ENCODE results near the gene FAT3. TPM values are rescaled to one million over a fixed set of nuclear protein-coding genes. Genes with fewer than 3 reads are reported as not detected.

The FAT3 gene
- total RNA-seq, 4 donors from 2014 or later, result 1.8 to 9.8 (median 2.5) TPM

DNA sequence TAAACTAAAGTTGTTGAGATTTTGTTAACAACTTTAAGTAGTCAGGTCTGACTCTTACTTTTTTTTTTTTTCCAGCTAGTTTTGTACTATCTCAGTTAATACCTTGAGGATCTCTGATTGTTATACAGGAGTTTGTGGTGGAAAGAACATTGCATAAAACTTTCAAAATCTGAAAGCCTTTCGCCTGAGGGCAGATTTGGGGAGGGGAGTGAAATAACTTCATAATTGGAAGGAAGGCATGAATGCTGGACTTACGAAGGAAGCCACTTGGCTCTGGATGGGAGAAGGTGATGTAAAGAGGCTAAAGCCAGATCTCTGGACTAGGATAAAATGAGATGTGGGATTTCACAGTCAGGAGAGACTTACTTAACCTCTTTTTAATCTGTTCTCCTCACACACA, 18.2 kb upstream of the FAT3 start:
- Histone ChIP-seq H3K4me3 (no peak overlapping the region), H3K36me3 (no peaks in the 10 kb centered on the region), H3K27ac (no peak overlapping the region), H3K27me3 (no peaks in the 10 kb centered on the region), H3K9me3 (no peaks in the 10 kb centered on the region), H3K4me1 (no peaks in the 10 kb centered on the region)
- TF ChIP-seq, protein P1, sequence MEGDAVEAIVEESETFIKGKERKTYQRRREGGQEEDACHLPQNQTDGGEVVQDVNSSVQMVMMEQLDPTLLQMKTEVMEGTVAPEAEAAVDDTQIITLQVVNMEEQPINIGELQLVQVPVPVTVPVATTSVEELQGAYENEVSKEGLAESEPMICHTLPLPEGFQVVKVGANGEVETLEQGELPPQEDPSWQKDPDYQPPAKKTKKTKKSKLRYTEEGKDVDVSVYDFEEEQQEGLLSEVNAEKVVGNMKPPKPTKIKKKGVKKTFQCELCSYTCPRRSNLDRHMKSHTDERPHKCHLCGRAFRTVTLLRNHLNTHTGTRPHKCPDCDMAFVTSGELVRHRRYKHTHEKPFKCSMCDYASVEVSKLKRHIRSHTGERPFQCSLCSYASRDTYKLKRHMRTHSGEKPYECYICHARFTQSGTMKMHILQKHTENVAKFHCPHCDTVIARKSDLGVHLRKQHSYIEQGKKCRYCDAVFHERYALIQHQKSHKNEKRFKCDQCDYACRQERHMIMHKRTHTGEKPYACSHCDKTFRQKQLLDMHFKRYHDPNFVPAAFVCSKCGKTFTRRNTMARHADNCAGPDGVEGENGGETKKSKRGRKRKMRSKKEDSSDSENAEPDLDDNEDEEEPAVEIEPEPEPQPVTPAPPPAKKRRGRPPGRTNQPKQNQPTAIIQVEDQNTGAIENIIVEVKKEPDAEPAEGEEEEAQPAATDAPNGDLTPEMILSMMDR (IDR thresholded peaks at IDR 0.05), result no peak
- TF ChIP-seq POLR2A (IDR thresholded peaks at IDR 0.05), result no peak
- no peak for TF ChIP-seq EP300 (IDR thresholded peaks at IDR 0.05)
- 85 to 91% methylated on average over 2 of the region's 2 CpGs for WGBS, 2 donors
- DNase-seq (ENCODE audit: low spot score in 2 of 2), result no peak

DNA sequence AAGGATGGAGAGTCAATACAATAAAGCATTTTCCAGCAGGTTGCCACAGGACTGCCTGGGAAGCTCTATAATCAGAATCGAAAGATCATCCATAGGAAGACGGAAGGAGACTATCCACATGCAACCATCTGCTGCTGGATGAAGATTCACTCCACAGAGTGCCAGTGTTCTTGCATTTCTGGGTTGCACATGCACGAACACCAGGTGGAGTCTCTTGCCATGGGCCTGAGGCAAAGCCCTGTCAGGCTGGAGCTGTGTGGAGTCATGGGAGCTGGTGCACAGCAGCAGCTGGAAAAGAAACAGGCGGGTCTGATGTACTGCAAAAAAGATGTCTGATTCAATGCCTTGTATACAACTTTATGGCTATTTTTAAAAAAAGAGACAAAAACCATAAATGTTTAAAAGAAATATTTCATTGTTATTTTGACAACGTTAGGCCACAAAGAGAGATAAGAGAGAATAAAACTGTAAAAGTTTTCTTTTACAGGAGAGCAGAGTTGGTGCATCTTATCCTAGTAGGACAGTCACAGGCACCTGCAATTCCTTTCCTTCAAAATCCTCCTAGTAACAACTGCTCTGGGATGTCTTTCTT, 12.9 kb upstream of the FAT3 start:
- H3K9me3 ChIP-seq, result no peaks in the 10 kb centered on the region
- H3K4me3 ChIP-seq, result no peak overlapping the region
- DNase-seq (ENCODE audit: low spot score in 2 of 2), result no peak
- H3K27me3 ChIP-seq, result no peaks in the 10 kb centered on the region
- H3K27ac ChIP-seq, result no peak overlapping the region
- WGBS, 2 donors, result 62 to 67% methylated on average over 5 of the region's 5 CpGs
- no peaks in the 10 kb centered on the region for H3K4me1 ChIP-seq
- no peaks in the 10 kb centered on the region for H3K36me3 ChIP-seq
- TF ChIP-seq POLR2A (IDR thresholded peaks at IDR 0.05), result no peak
- TF ChIP-seq, protein P1 (IDR thresholded peaks at IDR 0.05), result peak in 2 of 5 experiments; percentile 16 to 40

DNA sequence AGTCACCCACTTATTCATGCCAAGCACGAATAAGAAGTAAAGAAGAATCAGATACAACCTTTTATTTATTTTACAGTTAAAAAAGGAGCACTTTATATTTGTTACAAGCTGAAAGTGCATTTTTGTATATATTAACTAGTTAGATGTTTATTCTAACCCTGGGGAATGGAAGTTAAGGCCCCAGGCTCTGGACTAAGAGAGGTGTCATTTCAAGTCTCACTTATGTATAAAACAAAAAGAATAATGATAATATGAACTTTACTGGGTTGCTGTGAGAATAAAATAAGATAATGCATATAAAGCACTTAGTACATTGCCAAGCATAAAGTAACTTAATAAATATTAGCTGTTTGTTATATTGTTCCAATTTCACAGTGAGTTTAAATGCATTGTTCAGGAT, 12.1 kb upstream of the FAT3 start:
- Histone ChIP-seq H3K27me3 (no peaks in the 10 kb centered on the region), H3K9me3 (no peaks in the 10 kb centered on the region), H3K27ac (no peak overlapping the region), H3K4me1 (no peaks in the 10 kb centered on the region), H3K36me3 (no peaks in the 10 kb centered on the region), H3K4me3 (no peak overlapping the region)
- TF ChIP-seq EP300 (IDR thresholded peaks at IDR 0.05) (no peak), POLR2A (IDR thresholded peaks at IDR 0.05) (no peak)
- TF ChIP-seq, protein P1 (IDR thresholded peaks at IDR 0.05), result no peak
- DNase-seq (ENCODE audit: low spot score in 2 of 2), result no peak
- 74 to 82% methylated on average over 1 of the region's 1 CpG for WGBS, 2 donors

DNA sequence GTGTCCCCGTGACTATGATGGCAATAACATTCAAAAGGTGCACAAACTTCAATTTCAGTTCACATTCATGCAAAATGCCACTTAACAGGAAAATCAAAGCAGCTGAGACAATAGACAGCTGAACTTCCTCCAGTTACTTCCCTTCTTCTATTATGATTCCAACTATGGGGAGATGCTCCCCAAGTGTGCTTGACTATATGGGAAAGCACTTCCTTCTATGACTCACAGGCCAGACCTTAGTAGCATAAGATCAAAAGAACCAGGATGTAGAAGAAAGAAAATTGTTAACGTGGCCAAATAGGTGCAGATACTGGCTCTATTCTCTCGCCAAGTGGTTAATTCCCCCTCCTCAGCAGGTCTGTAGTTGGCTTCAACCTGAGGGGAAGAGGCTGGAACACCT, 7.8 kb upstream of the FAT3 start:
- 77 to 79% methylated on average over 3 of the region's 3 CpGs for WGBS, 2 donors
- TF ChIP-seq, protein P1 (IDR thresholded peaks at IDR 0.05), result no peak
- TF ChIP-seq POLR2A (IDR thresholded peaks at IDR 0.05) (no peak), EP300 (IDR thresholded peaks at IDR 0.05) (no peak)

DNA sequence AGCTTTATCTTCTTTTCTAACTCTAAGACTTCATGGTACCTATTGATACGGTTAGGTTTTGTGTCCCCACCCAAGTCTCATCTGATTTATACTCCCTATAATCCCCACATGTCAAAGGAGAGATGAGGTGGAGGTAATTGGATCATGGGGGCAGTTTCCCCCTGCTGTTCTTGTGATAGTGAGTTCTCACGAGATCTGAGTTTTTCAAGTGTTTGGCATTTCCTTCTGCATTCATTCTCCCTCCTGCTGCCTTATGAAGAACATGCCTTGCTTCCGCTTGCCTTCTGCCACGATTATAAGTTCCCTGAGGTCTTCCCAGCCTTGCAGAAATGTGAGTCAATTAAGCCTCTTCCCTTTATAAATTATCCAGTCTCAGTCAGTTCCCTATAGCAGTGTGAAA, 5.1 kb upstream of the FAT3 start:
- WGBS, 2 donors, result 61 to 66% methylated on average over 4 of the region's 4 CpGs
- TF ChIP-seq POLR2A (IDR thresholded peaks at IDR 0.05) (no peak), EP300 (IDR thresholded peaks at IDR 0.05) (no peak)
- TF ChIP-seq, protein P1 (IDR thresholded peaks at IDR 0.05), result no peak
- Histone ChIP-seq H3K4me1 (peaks cover 0 to 11% (median 0%) of the 10 kb centered on the region in 4 donors), H3K4me3 (no peak overlapping the region), H3K9me3 (peaks cover 0 to 3% (median 0%) of the 10 kb centered on the region in 4 donors), H3K27me3 (peaks cover 0 to 30% of the 10 kb centered on the region in 2 donors), H3K27ac (no peak overlapping the region), H3K36me3 (no peaks in the 10 kb centered on the region)
- DNase-seq (ENCODE audit: low spot score in 2 of 2), result no peak

More for the DNA sequence above, 7.8 kb upstream of the FAT3 start:
- Histone ChIP-seq H3K27ac (no peak overlapping the region), H3K9me3 (peaks cover 0 to 3% (median 0%) of the 10 kb centered on the region in 4 donors), H3K4me3 (no peak overlapping the region), H3K27me3 (peaks cover 0 to 7% of the 10 kb centered on the region in 2 donors), H3K4me1 (no peaks in the 10 kb centered on the region), H3K36me3 (no peaks in the 10 kb centered on the region)
- no peak for DNase-seq (ENCODE audit: low spot score in 2 of 2)

Data from tibial nerve (tissue), 4 donors.